Germinal center (tissue), 1 donor: ENCODE measurements around the gene ZFYVE28.

ENCODE experiments used
- DNase-seq: peaks from one replicate; pipeline ENCODE4 v3.0.0; 2012; ENCODE audit warnings: mixed read lengths, low spot score

The ZFYVE28 gene

DNA sequence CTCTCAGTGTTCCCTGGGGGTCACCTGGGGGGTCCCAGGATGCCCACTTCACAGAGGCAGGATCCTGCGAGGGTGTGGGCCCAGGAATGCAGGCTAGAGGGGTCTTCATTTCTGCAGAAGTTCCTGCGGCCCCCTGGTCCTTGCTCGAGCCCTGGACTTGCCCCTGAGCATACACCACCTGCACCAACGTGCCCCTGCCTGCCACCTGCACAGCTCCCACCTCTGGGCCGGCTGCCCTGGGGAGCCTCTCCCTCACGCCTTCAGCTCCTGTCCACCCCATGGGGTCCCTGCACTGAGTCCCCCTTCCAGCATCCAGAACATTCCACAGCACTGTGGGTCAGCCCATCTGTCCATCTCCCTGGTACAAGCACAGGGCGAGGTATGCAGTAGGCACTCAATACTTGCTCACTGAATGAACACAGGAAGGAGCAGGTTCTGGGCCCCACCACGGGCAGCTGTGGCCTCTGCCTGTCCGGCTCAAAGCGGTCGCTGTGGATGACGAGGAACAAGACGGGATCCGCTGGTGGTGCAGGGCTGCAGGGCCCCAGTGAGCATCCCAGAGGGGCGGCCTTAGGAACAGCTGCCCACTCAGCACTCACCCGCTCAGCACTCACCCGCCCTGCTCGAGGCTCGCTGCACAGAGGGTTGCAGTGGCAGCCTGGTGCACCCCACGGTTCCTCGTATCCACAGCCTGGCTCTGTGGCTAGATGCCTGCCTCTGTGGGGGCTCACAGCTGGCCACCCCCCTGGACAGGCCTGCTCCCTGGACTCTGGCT lies 86.1 kb downstream of the ZFYVE28 start:
- DNase-seq = no peak

DNA sequence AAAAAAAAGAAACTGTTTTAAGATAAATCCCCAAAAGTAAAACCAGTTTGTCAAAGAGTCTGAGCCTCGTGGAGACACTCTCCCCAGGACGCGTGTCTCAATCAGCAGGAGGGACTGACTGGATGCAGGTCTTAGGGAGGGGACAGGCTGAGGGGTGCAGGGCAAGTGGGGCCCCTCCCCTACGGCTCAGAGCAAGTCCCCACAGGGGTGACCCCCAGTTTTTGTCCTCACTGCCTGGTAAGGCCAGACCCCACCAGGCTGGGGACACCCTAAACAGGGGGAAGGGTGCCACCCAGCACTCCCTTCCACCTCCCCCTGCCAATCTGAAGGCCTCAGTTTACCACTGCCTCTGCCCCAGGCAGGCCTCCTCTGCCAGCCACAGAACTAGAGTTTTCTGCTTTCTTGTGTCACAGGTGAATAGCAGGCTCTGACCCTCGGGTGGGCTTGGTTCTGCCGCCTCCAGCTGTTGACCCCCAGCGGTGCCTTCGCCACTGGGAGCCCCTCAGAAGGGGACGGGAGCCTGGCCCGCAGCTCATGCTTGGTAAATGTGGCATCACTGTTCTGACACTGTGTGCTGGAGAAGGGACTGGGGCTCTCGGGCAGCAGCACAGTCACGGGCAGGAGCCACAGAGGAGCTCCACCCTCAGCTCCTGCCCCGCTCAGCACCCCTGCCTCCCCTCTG lies 86.8 kb downstream of the ZFYVE28 start:
- DNase-seq = no peak

DNA sequence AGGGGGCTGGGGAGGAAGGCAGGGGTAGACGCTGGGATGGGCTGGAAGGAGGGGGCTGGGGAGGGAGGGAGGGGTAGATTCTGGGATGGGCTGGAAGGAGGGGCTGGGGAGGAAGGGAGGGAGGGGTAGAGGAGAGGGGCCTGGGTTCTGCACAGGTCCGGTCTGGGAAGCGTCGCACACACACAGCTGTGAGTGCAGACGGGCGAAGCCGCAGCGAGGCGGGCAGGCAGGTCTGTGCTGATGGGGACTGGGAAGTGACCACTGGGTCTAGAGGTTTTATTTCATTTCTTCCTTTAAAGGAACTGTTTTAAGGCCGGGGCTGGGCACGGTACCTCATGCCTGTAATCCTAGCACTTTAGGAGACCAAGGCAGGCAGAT lies 87.4 kb downstream of the ZFYVE28 start:
- no peak for DNase-seq

DNA sequence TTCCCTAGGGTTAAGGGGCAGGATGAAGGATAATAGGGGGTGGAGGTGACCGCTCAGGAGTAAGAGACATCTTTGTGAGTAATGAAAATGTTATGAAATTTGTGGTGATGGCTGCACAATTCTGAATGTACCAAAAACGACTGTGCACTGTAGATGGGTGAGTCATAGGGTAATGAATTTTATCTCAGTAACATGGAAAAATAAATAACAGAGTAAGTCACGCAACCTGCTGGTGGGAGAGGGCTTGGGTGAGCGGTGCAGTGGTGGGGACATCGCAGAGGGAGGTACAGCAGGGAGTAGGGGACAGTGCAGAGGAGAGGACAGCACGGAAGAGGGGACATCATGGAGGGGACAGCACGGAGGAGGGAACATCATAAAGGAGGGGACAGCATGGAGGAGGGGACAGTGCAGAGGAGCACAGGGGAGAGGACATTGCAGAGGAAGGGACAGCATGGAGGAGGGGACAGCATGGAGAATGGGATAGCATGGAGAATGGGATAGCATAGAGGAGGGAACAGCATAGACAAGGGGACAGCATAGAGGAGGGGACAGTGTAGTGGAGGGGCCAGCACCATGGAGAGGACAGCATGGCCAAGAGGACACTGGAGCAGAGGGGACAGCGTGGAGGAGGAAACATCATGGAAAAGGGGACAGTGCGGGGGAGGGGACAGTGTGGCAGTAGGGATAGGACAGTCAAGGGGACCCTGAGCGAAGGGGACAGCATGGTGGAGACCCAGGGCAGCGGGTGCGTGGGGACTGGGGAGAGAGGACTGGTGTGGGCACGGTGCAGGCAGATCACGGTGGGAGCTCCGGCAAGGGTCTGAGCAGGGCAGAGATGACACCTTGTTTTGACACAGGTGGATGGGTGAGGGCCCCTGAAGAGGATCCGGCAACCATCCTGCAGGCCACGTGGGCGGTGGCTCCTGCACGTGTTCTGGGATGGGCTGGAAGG lies 88.1 kb downstream of the ZFYVE28 start:
- no peak for DNase-seq

DNA sequence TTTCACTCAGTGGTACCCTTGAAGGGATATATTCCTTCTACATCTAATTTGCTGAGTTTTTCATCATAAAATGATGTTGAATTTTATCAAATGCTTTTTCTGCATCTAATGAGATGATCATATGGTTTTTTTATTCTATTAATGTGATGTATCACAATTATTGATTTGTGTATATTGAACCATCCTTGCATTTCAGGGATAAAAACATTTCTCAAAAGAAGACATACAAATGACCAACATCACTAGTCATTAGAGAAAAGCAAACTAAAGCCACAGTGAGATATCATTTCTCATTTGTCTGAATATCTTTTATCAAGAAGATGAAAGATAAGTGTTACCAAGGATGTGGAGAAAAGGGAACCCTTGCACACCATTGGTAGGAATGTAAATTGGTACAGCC lies 90.9 kb downstream of the ZFYVE28 start:
- DNase-seq = no peak

DNA sequence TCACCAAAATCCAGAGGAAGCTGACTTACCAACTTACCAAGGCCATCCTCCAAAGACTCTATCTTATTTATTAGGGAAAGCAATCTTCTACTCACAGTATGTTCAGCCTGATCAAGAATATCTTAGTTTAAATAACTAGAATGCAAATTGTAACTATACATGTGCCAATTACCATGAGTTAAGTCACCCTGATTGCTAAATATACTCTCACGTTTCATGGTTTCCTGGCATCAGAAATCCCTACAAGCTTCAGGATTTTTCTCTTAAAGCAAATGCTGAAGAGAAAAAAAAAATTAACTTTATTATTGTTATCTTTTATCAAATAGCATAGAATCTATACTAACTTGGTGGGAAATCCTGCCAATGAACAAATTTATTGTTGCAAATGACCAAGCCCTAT lies 93.6 kb downstream of the ZFYVE28 start:
- DNase-seq = no peak

DNA sequence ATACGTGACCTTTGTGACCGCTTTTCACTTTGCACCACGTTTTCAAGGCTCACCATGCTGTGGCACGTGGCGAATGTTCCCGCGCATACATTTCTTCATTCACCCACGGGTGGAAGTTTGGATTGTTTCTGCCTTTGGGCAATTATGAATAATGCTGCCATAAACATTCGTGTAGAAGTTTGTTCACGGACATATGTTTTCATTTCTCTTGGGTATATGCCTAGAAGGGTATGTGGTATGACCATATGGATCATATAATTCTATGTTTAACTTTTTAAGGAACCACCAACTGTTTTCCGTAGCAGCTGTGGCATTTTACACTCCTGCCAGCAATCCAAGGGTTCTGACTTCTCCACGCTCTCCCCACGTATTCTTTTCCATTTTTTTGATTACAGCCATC lies 95.6 kb downstream of the ZFYVE28 start:
- DNase-seq = no peak

DNA sequence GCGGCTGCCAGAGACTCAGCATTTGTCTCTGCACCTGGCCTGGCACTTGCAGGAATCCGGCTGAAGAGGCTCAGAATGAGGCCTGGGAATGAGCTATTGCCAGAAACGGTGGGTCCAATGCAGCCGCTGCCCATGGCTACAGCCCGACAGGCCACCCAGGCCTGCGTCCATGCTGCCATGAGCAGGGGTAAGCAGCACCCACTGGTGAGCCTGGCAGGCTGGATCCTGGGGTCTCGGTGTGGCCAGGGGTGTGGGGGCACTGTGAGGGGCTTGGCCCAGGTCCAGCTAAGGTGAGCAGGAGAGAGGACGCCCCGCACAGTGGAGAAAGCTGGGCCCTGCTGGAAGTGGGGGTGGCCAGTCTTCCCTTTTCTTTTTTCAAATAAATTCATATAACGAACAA lies 96.2 kb downstream of the ZFYVE28 start:
- no peak for DNase-seq

DNA sequence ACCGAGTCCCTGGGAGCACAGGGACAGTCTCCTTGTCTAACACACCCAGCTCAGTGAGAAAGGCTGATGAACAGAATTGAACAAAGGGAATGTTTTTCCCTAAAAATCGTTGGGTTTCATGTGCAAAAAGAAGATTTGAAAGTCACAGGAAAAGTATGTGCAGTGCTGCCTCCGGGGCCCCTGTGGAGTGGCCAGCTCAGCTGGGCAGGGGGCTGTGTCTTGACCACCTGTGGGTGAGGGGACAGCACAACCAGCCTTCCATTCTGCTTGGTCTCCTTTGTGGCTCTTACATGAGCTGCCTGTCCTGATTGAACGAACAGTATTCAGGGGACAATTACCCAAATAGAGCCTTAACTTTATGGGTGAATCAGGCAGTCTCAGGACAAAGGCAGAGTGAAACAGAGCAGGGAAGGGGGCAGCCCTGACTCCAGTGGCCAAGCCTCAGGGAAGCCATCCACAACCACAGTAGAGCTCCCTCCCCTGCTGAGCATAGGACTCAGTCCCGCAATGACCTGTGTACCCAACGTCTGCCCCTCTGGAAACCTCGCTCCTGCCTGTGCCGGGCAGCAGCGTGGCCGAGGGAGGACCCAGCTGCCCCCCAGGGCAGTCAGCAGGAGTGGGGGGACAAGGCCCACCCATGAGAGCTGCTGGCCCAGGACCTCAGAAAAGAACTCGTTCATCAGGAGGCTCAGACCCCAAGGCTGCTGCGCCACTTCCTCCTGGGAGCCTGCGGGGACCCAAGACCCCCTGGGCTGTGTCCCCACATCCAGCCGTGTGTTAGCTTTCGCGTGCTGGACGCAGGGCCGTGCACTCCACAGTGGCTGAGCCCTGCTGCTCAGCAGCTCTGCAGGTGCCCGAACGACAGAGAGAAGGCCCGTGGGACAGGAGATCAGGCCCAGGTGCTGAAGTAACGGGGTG lies 96.9 kb downstream of the ZFYVE28 start:
- DNase-seq = no peak

DNA sequence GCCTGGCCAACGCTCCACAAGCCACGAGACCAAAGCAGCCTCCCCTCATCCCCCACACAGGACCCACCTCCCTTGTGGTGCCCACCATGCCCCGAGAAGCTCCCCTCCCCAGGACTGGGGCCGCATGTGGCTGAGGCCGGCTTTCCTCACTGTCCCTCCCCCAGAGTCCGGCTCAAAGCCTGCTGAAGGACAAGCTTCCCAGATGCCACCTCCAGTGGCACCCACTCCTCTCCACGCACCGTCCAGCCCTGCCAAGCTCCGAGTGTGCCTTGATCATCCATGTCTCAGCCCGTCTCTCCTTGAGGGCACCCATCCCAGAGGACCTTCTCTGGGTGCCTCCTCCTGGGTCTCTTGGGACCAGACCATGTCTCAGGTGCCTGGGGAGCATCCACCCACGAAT lies 97.7 kb downstream of the ZFYVE28 start:
- DNase-seq = no peak

DNA sequence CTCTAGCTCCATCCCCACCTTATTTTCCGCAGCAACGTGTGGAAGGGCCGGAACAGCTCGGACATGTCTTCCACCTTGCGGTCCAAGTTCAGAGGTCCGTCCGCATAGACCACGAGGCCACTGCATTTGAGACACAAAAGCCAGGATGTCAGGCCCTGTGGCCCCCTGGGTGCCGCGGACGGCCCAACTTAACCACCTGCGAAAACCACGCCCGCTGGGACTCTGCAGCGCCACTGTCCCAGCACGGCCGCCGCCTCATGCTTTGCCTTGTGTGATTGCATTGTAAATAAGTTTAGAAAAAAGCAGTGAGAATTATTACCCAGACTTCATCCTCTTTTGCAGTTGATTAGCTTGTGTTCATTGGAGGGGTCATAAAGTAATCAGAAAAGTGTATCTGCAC lies 98.3 kb downstream of the ZFYVE28 start:
- DNase-seq = no peak

DNA sequence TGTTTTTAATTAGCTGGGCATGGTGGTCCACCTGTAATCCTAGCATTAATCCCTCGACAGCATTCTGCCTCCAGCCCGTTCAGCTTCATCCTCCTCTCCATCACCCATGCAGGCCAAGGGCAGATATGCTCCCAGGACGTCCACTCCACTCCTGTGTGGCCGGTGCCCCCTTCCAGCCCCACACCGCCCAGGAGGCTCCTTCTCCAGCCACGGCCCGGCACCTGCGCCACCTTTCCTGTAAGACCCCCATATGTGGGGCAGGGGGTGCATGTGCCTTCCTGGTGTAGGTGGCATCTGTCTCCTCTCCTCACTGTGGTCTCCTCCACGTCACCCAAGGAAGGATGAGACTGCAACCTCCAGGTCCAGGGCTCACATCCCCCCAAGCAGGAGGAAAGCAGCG lies 99.6 kb downstream of the ZFYVE28 start:
- DNase-seq = no peak

DNA sequence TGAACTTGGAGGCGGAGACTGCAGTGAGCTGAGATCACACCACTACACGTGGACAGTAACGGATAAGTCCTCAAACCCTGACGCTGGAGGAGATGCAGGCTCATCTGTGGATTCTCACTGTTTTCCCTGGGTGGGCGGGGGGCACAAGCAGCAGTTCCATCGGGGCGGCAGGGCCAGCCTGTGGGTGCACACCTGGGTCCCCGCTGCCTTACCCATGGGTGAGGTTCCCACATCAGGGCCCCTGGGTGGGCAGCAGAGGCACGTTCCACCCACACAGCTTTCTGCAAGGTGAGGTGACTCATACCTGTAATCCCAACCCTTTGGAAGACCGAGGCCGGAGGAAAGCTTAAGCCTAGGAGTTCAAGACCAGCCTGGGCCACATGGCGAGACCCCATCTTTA lies 100.0 kb downstream of the ZFYVE28 start:
- no peak for DNase-seq

DNA sequence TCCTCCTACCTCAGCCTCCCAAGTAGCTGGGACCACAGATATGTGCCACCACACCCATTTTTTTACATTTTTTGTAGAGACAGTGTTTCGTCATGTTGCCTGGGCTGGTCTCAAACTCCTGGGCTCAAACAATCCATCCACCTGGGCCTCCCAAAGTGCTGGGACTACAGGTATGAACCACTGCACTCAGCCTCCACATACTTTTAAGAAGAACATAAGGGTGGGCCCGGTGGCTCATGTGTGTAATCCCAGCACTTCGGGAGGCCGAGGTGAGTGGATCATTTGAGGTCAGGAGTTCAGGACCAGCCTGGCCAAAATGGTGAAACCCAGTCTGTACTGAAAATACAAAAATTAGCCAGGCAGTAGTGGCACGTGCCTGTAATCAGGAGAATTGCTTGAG lies 105.1 kb downstream of the ZFYVE28 start:
- no peak for DNase-seq

DNA sequence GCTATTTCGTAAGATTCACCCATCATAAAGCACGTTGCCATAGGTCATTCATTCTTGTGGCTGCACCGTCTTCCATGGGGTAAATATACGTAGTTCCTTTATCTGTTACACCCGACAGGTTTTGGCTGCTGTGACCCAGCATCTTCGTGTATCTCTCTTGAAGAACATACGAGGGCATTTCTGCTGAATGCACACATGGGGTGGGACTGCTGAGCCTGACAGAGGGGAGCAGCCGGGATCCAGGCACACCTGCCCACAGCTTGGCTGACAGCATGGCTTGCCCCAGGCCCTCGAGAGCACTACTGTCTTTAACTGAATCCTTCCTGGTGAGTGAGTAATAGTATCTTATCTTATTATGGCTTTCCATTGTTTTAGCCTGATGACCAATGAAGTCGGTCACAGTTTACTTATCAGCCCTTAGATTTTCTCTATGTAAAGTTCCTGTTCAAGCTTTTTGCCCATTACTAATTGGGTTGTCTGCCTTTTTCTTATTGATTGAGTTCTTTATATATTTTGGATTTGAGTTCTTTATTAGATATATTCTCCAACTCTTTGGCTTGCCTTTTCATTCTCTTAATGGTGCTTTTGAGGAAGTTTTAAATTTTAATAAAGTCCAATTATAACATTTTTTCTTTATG lies 111.6 kb downstream of the ZFYVE28 start:
- no peak for DNase-seq

DNA sequence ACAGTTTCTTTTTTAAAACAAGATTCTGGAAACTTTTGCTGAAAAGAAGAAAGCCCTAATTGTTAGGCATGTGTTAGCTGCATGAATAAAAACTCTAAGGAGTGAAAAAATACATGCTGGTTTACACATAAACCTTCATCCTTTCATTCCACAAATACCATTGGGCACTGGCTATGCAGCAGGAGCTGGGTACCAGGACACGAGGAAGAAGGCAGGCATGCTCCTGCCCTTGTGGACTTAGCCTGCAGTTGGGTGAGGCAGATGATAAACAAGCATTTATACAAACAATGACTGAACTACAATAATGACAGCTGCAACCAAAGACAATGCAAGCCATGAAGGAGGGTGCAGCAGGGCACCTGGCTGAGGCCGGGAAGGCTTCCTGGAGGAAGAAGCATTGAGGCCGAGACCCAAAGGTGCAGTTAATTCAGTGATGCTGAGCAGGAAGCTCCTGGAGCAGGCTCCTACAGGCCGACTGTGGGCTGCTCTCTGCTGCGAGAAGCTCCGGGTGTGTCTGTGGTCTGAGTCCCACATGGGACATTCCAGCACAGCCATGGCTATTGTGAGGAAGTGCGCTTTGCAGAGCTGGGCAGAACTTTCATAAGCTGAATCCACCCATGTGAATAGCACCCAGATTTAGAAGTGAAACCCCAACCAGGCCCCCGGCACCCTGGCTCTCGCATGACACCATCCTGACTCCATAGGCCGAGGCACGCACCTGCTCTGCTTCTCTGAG lies 112.5 kb downstream of the ZFYVE28 start:
- DNase-seq = no peak

DNA sequence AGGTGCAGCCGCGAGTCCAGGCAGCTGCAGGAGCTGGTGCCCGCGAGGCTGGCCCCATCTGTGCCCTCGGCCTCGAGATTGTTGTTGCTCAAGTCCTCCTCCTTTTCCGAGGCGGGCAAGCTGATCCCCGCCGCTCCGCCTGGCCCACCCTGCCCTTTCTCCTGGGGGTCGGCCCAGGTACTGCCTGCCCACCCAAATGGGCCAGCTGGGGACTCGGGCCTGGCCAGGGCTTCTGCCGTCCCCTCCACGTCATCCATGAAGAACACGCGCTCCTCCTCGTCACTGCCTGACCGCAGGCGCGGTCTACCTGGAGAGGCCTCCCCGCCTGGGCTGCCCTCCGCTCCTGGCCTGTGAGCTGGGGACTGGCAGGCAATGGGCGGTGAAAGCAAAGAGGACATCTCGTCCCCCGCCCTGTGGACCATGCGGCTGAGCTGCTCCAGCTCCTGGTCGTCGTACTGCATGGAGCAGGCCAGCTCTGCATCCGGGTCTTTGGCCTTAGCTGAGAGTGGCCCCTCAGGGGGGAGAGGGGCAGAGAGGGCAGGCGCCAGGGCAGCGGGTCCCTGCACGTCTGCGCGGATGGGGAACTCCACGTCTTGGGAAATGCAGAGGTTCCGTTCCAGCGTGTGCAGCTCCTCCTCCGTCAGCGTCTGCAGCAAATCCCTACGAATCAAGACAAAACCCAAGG lies 113.4 kb downstream of the ZFYVE28 start:
- no peak for DNase-seq

DNA sequence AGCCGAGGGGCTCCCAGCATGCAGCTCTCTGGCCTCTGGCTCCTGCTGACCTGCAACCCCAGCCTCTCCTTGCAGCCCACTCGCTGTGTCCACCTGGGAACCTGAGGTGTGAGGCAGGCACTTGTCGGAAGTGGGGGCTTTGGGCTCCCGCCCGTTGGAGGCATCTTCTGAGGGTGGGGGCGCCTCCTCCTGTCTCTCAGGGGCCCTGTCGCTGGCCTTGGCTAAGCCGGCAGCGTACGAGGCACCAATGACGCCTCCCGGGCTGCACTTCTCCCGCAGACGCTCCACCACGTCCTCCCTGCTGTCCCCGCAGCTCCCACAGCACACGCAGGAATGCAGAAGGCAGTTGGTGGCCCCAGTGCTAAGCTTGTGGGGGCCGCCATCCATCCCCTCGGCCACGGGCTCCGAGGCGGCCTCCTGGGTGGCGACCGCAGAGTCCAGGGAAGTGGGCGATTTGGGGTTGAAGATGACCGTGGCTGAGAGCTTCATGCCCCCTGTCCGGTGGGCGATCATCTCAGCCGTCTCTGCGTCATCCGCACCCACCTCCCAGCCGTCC lies 114.0 kb downstream of the ZFYVE28 start:
- no peak for DNase-seq

DNA sequence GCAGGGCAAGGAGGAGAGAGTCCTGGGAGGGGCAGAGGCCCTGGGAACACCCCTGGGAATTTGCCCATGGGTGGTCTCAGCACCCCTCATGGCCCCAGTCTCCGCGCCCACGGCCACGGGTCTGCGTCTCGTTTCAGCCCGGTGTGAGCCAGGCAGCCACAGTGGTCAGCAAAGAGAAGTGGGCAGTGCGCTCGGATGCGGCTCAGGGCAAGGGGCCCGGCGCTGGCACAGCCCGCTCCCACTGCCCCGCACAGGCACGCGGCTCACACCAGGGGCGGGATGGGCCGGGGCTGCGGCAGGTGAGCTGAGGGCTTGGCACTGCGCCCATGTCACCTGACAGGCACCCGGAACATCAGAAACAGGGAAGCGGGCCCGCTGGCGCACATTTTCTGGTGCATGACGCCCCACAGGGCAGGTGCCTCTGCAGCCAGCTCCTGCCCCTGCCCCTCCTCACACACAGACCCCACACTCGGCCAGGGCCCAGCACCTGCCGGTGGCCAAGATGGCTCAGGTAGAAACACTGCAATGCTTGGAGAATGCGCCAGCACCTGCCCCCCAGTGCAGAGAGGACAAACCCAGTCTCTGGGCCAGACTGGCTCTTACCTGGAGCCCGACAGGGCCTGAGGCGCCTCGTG lies 114.6 kb downstream of the ZFYVE28 start:
- DNase-seq = no peak
